ENCODE measurements around the gene GBGT1. TPM values are rescaled to one million over a fixed set of nuclear protein-coding genes. Genes with fewer than 3 reads are reported as not detected.

The GBGT1 gene
- total RNA-seq, 2 donors from 2014 or later: 4.9 to 5.5 TPM

- intact Hi-C loops (cut with DNase I, micrococcal nuclease): no loop called here
- DNase-seq: peak in 1 of 2 donors; percentile 27
- no peak for ATAC-seq
These were observed 26.1 kb downstream of the GBGT1 start for GRCh38 chr9:133137451-133138231.

GRCh38 chr9:133135146-133135745 lies 28.5 kb downstream of the GBGT1 start:
- intact Hi-C loops (cut with DNase I, micrococcal nuclease): no loop called here
- DNase-seq (peak; percentile 91 to 93), ATAC-seq (peak; percentile 69)

- intact Hi-C loops (cut with DNase I, micrococcal nuclease): no loop called here
- peak in 1 of 2 donors; percentile 61 for DNase-seq
- peak; percentile 58 for ATAC-seq
These were observed 29.1 kb downstream of the GBGT1 start for GRCh38 chr9:133134388-133135145.

- intact Hi-C loops (cut with DNase I, micrococcal nuclease): no loop called here
- peak; percentile 80 for ATAC-seq
These were observed 29.9 kb downstream of the GBGT1 start for GRCh38 chr9:133133681-133134387.

GRCh38 chr9:133132174-133132573 lies 31.5 kb downstream of the GBGT1 start:
- DNase-seq (no peak), ATAC-seq (no peak)
- intact Hi-C loops (cut with DNase I, micrococcal nuclease): no loop called here

More at GRCh38 chr9:133133681-133134387, 29.9 kb downstream of the GBGT1 start:
- peak; percentile 89 to 97 for DNase-seq

- intact Hi-C loops (cut with DNase I, micrococcal nuclease): no loop called here
- no peak for DNase-seq
- ATAC-seq: no peak
These were observed 32.2 kb downstream of the GBGT1 start for GRCh38 chr9:133131506-133131905.

- DNase-seq (no peak), ATAC-seq (no peak)
- intact Hi-C loops (cut with DNase I, micrococcal nuclease): no loop called here
These were observed 32.9 kb downstream of the GBGT1 start for GRCh38 chr9:133130685-133131244.

- DNase-seq: no peak
- no peak for ATAC-seq
- intact Hi-C loops (cut with DNase I, micrococcal nuclease): no loop called here
These were observed 34.5 kb downstream of the GBGT1 start for GRCh38 chr9:133129001-133129795.

GRCh38 chr9:133128152-133128551 lies 35.6 kb downstream of the GBGT1 start:
- intact Hi-C loops (cut with DNase I, micrococcal nuclease): no loop called here
- DNase-seq (no peak), ATAC-seq (no peak)

- peak; percentile 66 for ATAC-seq
- intact Hi-C loops (cut with DNase I, micrococcal nuclease): no loop called here
- no peak for DNase-seq
These were observed 36.3 kb downstream of the GBGT1 start for GRCh38 chr9:133127340-133127981.

GRCh38 chr9:133126697-133127339 lies 36.9 kb downstream of the GBGT1 start:
- DNase-seq (no peak), ATAC-seq (no peak)
- intact Hi-C loops (cut with DNase I, micrococcal nuclease): no loop called here

- ATAC-seq (no peak), DNase-seq (peak in 1 of 2 donors; percentile 39)
- intact Hi-C loops (cut with DNase I, micrococcal nuclease): no loop called here
These were observed 37.6 kb downstream of the GBGT1 start for GRCh38 chr9:133125941-133126696.

- no peak for DNase-seq
- intact Hi-C loops (cut with DNase I, micrococcal nuclease): no loop called here
- ATAC-seq: no peak
These were observed 38.8 kb downstream of the GBGT1 start for GRCh38 chr9:133124907-133125275.

GRCh38 chr9:133124123-133124906 lies 39.4 kb downstream of the GBGT1 start:
- ATAC-seq (no peak), DNase-seq (no peak)
- intact Hi-C loops (cut with DNase I, micrococcal nuclease): no loop called here

GRCh38 chr9:133122935-133123611 lies 40.6 kb downstream of the GBGT1 start:
- intact Hi-C loops (cut with DNase I, micrococcal nuclease): no loop called here
- DNase-seq: peak in 1 of 2 donors; percentile 65
- ATAC-seq: no peak
